ENCODE measurements around the gene KLHL33. TPM values are rescaled to one million over a fixed set of nuclear protein-coding genes. Genes with fewer than 3 reads are reported as not detected.

KLHL33 gene
- total RNA-seq, 1 donor from 2014 or later: not detected

DNA sequence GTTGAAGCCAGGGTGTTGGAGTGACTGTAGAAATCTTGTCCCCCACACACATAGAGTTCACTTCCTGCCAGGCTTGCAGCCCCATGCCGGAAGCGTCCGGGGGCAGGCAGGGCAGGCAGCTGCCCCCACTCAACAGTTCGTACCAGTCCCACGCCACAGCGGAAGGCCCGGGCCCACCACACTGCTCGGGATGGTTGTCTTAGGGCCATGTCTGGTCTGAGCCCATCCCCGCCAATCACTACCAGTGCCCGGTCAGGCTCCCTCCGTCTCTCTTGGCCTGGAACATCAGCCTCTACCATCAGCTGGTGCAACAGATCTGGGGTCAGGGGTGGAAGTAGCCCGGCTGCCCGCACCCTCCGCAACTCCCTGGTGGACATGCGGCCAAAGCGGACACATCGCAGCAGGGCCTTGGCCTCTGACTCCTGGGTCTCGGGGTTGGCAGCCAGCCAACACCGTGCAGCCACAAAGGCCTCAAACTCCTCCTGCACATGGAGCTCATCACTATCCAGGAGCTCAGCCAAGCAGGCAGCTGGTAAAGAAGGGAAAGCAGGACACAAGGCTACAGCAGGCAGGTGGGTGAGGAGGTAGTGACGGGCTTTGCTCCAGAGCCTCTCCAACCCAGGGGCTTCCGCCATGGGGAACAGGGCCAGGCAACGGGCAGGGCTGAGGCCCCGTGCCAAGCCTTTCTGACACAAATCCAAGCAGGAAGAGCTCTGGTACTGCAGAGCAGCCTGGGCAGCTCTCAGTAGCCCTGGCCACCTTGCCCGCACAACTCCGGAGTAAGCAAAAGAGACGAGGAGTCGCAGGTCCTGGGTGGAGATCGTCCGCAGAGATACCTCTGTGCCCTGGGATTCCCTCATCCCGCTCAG lies 5.9 kb downstream of the KLHL33 start:
- Mint-ChIP-seq H3K9me3 (no peaks in the 10 kb centered on the region), H3K4me3 (no peak overlapping the region), H3K4me1 (ENCODE audit: unreplicated experiment) (peaks cover 7% of the 10 kb centered on the region), H3K36me3 (no peaks in the 10 kb centered on the region), H3K27me3 (no peaks in the 10 kb centered on the region), H3K27ac (no peak overlapping the region)
- TF ChIP-seq CTCF (conservative IDR thresholded peaks at IDR 0.05): no peak
- DNase-seq (ENCODE audit: extremely low spot score, unreplicated experiment): no peak

GRCh38 chr14:20428802-20429201 lies 7.2 kb downstream of the KLHL33 start:
- no peak overlapping the region for H3K4me3 Mint-ChIP-seq
- H3K27me3 Mint-ChIP-seq: peaks cover 5% of the 10 kb centered on the region
- H3K9me3 Mint-ChIP-seq: no peaks in the 10 kb centered on the region
- peaks cover 7% of the 10 kb centered on the region for H3K4me1 Mint-ChIP-seq (ENCODE audit: unreplicated experiment)
- no peak for DNase-seq (ENCODE audit: extremely low spot score, unreplicated experiment)
- H3K36me3 Mint-ChIP-seq: no peaks in the 10 kb centered on the region
- no peak overlapping the region for H3K27ac Mint-ChIP-seq
- TF ChIP-seq CTCF (conservative IDR thresholded peaks at IDR 0.05): no peak

DNA sequence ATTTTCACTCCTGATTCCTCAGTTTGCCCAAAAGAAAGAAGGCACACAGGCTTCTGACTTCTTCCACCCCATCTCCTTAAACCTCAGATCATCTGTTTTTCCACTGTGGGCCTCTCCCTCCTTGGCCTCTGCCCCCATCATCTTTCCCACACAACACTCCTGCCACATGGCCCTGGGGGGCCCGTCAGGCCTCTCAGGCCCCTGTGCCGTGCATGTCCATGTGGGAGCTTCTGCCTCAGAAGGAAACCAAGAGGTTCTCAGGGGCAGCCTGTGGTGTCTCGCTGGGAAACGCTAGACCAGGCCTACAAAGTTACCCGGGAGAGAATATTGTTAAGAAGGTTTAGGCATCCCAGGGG lies 8.0 kb downstream of the KLHL33 start:
- H3K4me3 Mint-ChIP-seq: no peak overlapping the region

DNA sequence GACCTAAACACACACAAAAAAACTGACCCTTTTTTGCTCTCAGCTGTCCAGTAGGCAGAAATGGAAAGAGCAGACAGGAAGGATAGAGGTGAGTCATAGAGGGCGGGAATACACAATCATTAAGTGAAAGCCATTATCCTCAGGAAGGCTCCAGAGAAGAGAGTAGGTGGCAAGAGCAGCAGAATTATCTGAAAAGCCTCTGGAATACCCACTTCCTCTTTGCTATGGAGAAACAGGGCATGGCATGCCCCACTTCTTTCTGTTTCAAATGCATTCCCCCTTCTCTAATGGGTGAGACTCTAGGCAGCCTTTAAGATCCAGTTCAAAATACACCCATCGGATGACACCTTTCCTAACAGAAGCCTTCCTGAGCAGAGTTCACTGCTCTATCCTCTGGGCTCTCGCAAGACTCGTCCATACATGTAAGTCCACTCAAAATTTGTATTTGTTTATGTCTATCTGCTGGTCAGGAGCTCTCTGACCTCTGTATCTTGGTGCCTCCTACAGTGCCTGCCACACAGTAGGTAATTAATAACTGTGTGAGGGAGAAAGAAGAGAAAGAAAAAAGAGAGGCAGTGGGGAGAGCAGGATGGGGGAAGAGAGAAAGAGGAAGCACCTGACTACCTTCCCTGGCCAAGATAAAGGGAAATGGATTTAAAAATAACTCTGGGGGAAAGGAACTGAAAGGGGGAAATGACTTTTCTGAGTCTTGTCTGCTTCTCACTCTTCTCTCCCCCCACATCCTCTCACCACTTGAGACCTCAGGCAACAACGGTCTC lies 8.5 kb downstream of the KLHL33 start:
- no peaks in the 10 kb centered on the region for H3K9me3 Mint-ChIP-seq
- no peaks in the 10 kb centered on the region for H3K36me3 Mint-ChIP-seq
- H3K4me3 Mint-ChIP-seq: peak overlapping the region; percentile 2
- TF ChIP-seq CTCF (conservative IDR thresholded peaks at IDR 0.05): no peak
- peaks cover 7% of the 10 kb centered on the region for H3K4me1 Mint-ChIP-seq (ENCODE audit: unreplicated experiment)
- peaks cover 5% of the 10 kb centered on the region for H3K27me3 Mint-ChIP-seq
- no peak for DNase-seq (ENCODE audit: extremely low spot score, unreplicated experiment)
- H3K27ac Mint-ChIP-seq: peak overlapping the region; percentile 17

More for the DNA sequence above, 8.0 kb downstream of the KLHL33 start:
- Mint-ChIP-seq H3K27ac (peak overlapping the region; percentile 17), H3K9me3 (no peaks in the 10 kb centered on the region), H3K36me3 (no peaks in the 10 kb centered on the region), H3K27me3 (peaks cover 5% of the 10 kb centered on the region), H3K4me1 (ENCODE audit: unreplicated experiment) (peaks cover 7% of the 10 kb centered on the region)
- TF ChIP-seq CTCF (conservative IDR thresholded peaks at IDR 0.05): no peak
- DNase-seq (ENCODE audit: extremely low spot score, unreplicated experiment): no peak

DNA sequence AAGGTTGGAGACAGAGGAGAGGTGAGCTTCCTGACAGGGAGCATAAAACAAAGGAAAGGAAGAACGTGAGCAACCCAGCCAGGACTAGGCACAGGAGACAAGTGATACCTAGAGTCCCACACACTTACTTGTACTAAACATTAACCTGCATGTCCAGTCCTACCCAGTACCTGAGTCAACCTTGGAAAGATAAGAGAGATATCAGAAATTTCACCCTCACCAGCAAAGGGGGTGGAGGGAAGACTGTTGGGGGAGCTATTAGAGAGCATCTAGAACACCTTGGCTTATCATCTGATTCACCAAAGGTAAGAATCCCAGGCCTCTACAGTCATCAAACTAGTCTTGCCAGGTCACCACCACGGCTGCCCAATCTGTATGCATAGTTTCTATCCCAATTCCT lies 11.1 kb downstream of the KLHL33 start:
- no peak for TF ChIP-seq CTCF (conservative IDR thresholded peaks at IDR 0.05)
- DNase-seq (ENCODE audit: extremely low spot score, unreplicated experiment): no peak
- Mint-ChIP-seq H3K4me1 (ENCODE audit: unreplicated experiment) (peaks cover 7% of the 10 kb centered on the region), H3K27me3 (peaks cover 5% of the 10 kb centered on the region), H3K4me3 (no peak overlapping the region), H3K9me3 (no peaks in the 10 kb centered on the region), H3K36me3 (no peaks in the 10 kb centered on the region), H3K27ac (peak overlapping the region; percentile 36)
